Urinary bladder (tissue), 4 donors: Measurements from ENCODE around the gene VPS35L. TPM values are rescaled to one million over a fixed set of nuclear protein-coding genes. Genes with fewer than 3 reads are reported as not detected.
A peak's percentile ranks its signal among the peaks of the same experiment; 100 is the strongest.
"Not testable (repeated sequence)": the region's sequence is repeated elsewhere in the genome, so short reads cannot be mapped to it uniquely, and the experiment has no call there.

Experiments used
- DNase-seq: peaks from one replicate; pipeline ENCODE4 v3.0.0-alpha.2; 2015; ENCODE audit errors: extremely low spot score
- H3K27ac ChIP-seq: one replicate; pipeline ENCODE4 v1.5.1; 2013; ENCODE audit warnings: low read depth, mild to moderate bottlenecking, moderate library complexity
- H3K36me3 ChIP-seq: one replicate; pipeline ENCODE4 v1.6.1; 2013; ENCODE audit warnings: mild to moderate bottlenecking, moderate library complexity; ENCODE audit not compliant: insufficient read depth
- H3K4me1 ChIP-seq: one replicate; pipeline ENCODE4 v1.6.1; 2013; ENCODE audit warnings: mild to moderate bottlenecking, moderate library complexity; ENCODE audit not compliant: insufficient read depth
- H3K4me3 ChIP-seq: one replicate; pipeline ENCODE4 v1.5.1; 2013; ENCODE audit warnings: low read depth, low read length
- WGBS: extraction: QIAGEN DNeasy Blood & Tissue Kit; methylation state at CpG from one replicate; pipeline ENCODE4 v1.1.7; 2013; 5-methylcytosine and 5-hydroxymethylcytosine counted together
- polyA plus RNA-seq: library from polyadenylated mRNA; stranded (reverse); fragments of 200-250 nt; gene quantifications from one replicate; pipeline ENCODE4 v1.2.3, GENCODE V29; 2013
- total RNA-seq: library from RNA; depleted of rRNA; stranded (reverse); fragments of >200 nt; gene quantifications from one replicate; pipeline ENCODE4 v1.2.3, GENCODE V29; 2014
- donor health status: healthy with polysubstance abuse.
- donor health status: healthy.

VPS35L gene
- total and polyA plus RNA-seq, 2 donors = 33.8 to 46.3 TPM

- H3K4me1 ChIP-seq = no peaks in the 10 kb centered on the region
- 88% methylated on average over 5 of the region's 5 CpGs for WGBS
Observed at GRCh38 chr16:19715566-19715965, 160.1 kb downstream of the VPS35L start.

GRCh38 chr16:19716183-19716582, 160.7 kb downstream of the VPS35L start:
- no peak overlapping the region for H3K4me3 ChIP-seq
- DNase-seq = no peak
- H3K4me1 ChIP-seq = no peaks in the 10 kb centered on the region
- no peaks in the 10 kb centered on the region for H3K36me3 ChIP-seq
- no peak overlapping the region for H3K27ac ChIP-seq
- 83% methylated on average over 1 of the region's 1 CpG for WGBS

More at GRCh38 chr16:19715566-19715965, 160.1 kb downstream of the VPS35L start:
- no peak for DNase-seq
- Histone ChIP-seq H3K27ac (no peak overlapping the region), H3K4me3 (no peak overlapping the region), H3K36me3 (no peaks in the 10 kb centered on the region)

- H3K27ac ChIP-seq, H3K4me1 ChIP-seq, DNase-seq, H3K36me3 ChIP-seq: not testable (repeated sequence)
- peak overlapping the region; percentile 86 for H3K4me3 ChIP-seq
- WGBS = 31% methylated on average over 11 of the region's 11 CpGs
Observed at GRCh38 chr16:19716728-19717127, 161.2 kb downstream of the VPS35L start.

GRCh38 chr16:19717314-19717713, 161.8 kb downstream of the VPS35L start:
- Histone ChIP-seq H3K4me3 (peak overlapping the region; percentile 86), H3K4me1 (no peaks in the 10 kb centered on the region), H3K27ac (no peak overlapping the region), H3K36me3 (no peaks in the 10 kb centered on the region)
- WGBS = under 1% methylated on average over 10 of the region's 10 CpGs
- no peak for DNase-seq

GRCh38 chr16:19717741-19718623, 162.5 kb downstream of the VPS35L start, which contains the start of the genes IQCK and KNOP1:
Gene IQCK, plus strand, starts transcription at chr16:19718271. Its CDS starts 36 bp downstream, at chr16:19718307.
Gene KNOP1, minus strand, starts transcription at chr16:19718227. Its CDS starts 3,192 bp downstream, at chr16:19715035.
- DNase-seq = peak; percentile 48
- Histone ChIP-seq H3K4me3 (peak within 1 kb of the TSS; percentile 86), H3K27ac (no peak within 1 kb of the TSS), H3K4me1 (no peaks in the 10 kb centered on the region), H3K36me3 (no peaks in the 10 kb centered on the region)
- under 1% methylated on average over 88 of the region's 88 CpGs for WGBS

GRCh38 chr16:19718624-19718965, 163.1 kb downstream of the VPS35L start:
- no peak overlapping the region for H3K27ac ChIP-seq
- H3K4me3 ChIP-seq = peak overlapping the region; percentile 86
- H3K4me1 ChIP-seq = no peaks in the 10 kb centered on the region
- under 1% methylated on average over 21 of the region's 21 CpGs for WGBS
- no peaks in the 10 kb centered on the region for H3K36me3 ChIP-seq
- no peak for DNase-seq

GRCh38 chr16:19722269-19722952, 166.9 kb downstream of the VPS35L start:
- H3K4me3 ChIP-seq = no peak overlapping the region
- no peaks in the 10 kb centered on the region for H3K4me1 ChIP-seq
- no peaks in the 10 kb centered on the region for H3K36me3 ChIP-seq
- 84% methylated on average over 11 of the region's 11 CpGs for WGBS
- DNase-seq = no peak
- H3K27ac ChIP-seq = no peak overlapping the region

GRCh38 chr16:19722981-19723380, 167.5 kb downstream of the VPS35L start:
- no peak for DNase-seq
- H3K4me1 ChIP-seq = no peaks in the 10 kb centered on the region
- 72% methylated on average over 7 of the region's 7 CpGs for WGBS
- no peaks in the 10 kb centered on the region for H3K36me3 ChIP-seq
- no peak overlapping the region for H3K4me3 ChIP-seq
- no peak overlapping the region for H3K27ac ChIP-seq

- no peak for DNase-seq
- H3K27ac ChIP-seq = no peak overlapping the region
Observed at GRCh38 chr16:19728636-19728965, 173.1 kb downstream of the VPS35L start.

GRCh38 chr16:19733551-19733950, 178.0 kb downstream of the VPS35L start:
- 80% methylated on average over 6 of the region's 6 CpGs for WGBS
- no peaks in the 10 kb centered on the region for H3K4me1 ChIP-seq
- no peaks in the 10 kb centered on the region for H3K36me3 ChIP-seq
- DNase-seq = no peak
- H3K4me3 ChIP-seq = no peak overlapping the region
- no peak overlapping the region for H3K27ac ChIP-seq

More at GRCh38 chr16:19728636-19728965, 173.1 kb downstream of the VPS35L start:
- H3K36me3 ChIP-seq = no peaks in the 10 kb centered on the region
- WGBS = 90% methylated on average over 3 of the region's 3 CpGs
- no peaks in the 10 kb centered on the region for H3K4me1 ChIP-seq
- H3K4me3 ChIP-seq = no peak overlapping the region

- peak overlapping the region; percentile 27 for H3K27ac ChIP-seq
Observed at GRCh38 chr16:19735074-19735867, 179.8 kb downstream of the VPS35L start.

GRCh38 chr16:19737306-19738038, 182.0 kb downstream of the VPS35L start:
- H3K4me1 ChIP-seq = no peaks in the 10 kb centered on the region
- no peak overlapping the region for H3K27ac ChIP-seq
- no peak overlapping the region for H3K4me3 ChIP-seq
- WGBS = 85% methylated on average over 12 of the region's 12 CpGs
- DNase-seq = no peak
- H3K36me3 ChIP-seq = no peaks in the 10 kb centered on the region

More at GRCh38 chr16:19735074-19735867, 179.8 kb downstream of the VPS35L start:
- Histone ChIP-seq H3K4me3 (no peak overlapping the region), H3K4me1 (no peaks in the 10 kb centered on the region), H3K36me3 (no peaks in the 10 kb centered on the region)
- no peak for DNase-seq
- WGBS = 60% methylated on average over 9 of the region's 9 CpGs

GRCh38 chr16:19741354-19741753, 185.9 kb downstream of the VPS35L start:
- Histone ChIP-seq H3K4me1 (no peaks in the 10 kb centered on the region), H3K27ac (no peak overlapping the region), H3K36me3 (no peaks in the 10 kb centered on the region), H3K4me3 (no peak overlapping the region)
- no peak for DNase-seq
- 95% methylated on average over 1 of the region's 1 CpG for WGBS
